Kasumi-1 (cell line): Measurements from ENCODE around the gene PARD3B.

Experiments used
- DNase-seq, 2 experiments: peaks; one replicate each; lab custom pipeline; 2025; lab: John Stamatoyannopoulos, UW

Gene PARD3B

DNA sequence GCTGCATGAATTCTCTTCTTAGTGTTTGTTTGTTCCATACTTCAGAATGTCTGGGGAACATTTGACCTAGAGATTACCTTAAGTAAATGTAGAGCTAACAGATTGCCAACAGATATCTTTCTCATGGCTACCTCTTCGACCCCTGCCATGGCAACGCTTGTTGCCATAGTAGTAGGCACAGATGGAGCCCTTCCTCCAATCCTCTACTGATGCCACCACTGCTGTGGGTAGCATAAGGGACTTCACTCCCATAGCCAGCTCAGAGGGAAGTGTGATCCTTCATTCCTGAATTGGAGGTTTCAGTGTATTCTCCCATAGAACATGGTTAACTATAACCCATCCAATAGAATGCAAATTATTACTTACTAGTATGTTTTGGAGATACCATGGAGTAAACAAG, 593.5 kb downstream of the PARD3B start:
- DNase-seq: no peak

DNA sequence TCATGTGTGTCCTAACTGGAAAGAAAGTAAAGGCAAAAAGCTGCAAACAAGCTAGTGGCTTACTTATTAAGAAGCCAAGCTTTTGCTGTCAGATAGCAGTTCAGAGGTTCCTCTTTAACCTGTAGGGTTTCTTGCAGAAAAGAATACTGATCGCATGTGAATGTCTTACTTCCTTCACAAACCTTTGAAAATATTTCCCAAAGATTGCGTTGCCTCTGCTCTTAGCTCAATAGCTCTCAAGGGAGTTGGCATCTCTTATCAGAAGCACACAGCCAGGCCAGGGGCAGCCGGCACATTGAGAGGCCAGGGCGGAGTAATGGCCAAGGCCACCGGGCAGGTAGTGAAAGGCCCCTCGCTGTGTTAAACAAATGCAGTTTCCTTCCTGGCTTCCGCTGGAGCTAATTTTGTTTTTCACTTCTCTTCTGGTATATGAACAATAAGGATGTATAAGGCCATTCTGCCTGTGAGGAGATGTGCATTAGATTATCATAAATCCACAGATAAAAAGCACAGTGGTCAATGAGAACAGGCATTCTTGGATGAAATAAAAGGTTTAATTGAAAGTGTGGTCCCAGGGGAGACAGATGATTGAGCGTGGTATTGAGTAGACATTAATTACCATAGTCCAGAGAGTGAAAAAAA, 594.7 kb downstream of the PARD3B start:
- DNase-seq: no peak

GRCh38 chr2:205141381-205141780, 596.1 kb downstream of the PARD3B start:
- DNase-seq: no peak

DNA sequence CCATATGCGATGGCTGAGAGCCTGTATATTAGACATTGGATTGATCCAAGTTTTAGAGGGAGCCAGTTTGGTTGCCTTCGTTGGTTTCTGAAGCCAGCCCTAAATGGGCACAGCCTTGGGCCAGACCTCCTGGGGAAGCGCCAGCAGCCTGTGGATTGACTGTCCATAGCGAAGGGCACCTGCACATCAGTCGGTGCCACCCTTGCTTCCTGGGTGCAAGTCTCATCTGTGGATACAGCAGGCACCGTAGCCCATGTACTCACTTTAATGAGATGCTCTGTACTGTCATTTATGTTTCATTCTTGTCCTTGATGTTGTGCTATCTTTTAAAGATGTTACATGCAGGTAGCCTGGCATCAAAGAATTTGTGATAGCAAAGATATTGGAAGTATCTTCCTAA, 600.6 kb downstream of the PARD3B start:
- DNase-seq: no peak

- DNase-seq: no peak
Measured at GRCh38 chr2:205148755-205149154, 603.5 kb downstream of the PARD3B start.

DNA sequence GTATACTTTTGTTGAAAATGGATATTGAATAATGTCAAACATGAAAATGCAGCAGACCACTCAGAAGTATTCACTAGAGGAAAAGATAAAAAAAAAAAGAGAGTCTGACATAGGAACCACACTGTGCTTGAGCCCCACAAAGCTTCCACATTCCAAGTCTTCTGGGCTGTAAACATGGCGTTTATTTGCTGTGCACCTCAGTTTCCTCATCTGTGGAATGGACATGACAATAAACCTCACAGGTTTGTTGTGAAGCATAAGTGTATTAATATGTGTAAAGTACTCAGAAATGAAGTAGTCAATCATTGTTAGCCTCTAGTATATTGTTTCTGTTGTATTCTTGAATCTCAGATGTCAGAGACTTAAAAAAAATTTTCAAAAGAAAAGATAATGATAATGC, 611.2 kb downstream of the PARD3B start:
- DNase-seq: no peak

DNA sequence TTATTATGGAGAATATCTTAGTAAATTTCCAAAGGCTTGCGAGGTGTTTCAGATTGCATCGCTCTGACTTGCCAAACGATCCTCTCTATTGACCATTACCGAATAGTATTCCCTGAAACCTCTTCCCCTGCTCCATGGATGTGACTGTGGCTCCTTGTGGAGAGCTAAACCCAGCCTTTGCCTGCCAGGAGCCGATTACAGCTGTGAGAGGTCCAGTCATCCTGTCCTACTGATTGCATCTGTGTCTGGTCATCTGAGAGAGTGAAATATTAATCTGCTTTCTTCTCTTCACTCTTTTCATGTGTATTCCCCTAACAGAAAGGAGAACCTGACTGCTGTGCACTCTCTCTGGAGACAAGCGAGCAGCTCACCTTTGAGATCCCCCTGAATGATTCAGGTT, 613.1 kb downstream of the PARD3B start:
- DNase-seq: no peak

GRCh38 chr2:205161156-205161839, 616.0 kb downstream of the PARD3B start:
- DNase-seq: no peak

GRCh38 chr2:205166745-205167144, 621.5 kb downstream of the PARD3B start:
- no peak for DNase-seq

- DNase-seq: no peak
Measured at GRCh38 chr2:205169012-205169411, 623.7 kb downstream of the PARD3B start.

DNA sequence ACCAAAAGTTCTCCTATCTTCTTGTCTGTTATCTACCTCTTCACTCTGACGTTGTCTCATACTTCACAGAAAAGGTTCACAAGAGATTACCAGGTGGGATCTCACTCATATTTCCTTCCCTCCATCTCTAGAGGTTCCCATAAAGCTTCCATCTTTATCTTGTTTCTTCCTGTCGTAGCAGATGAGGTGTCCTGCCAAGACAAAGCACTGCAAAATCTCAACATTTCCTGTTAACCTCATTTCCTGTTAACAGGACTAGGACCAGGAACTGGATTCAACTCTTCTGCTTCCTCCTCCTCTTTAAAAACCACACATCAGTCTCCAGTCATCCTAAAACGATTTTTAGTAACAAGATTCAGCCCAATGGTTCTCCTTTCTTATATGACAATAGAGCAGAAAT, 624.2 kb downstream of the PARD3B start:
- no peak for DNase-seq

DNA sequence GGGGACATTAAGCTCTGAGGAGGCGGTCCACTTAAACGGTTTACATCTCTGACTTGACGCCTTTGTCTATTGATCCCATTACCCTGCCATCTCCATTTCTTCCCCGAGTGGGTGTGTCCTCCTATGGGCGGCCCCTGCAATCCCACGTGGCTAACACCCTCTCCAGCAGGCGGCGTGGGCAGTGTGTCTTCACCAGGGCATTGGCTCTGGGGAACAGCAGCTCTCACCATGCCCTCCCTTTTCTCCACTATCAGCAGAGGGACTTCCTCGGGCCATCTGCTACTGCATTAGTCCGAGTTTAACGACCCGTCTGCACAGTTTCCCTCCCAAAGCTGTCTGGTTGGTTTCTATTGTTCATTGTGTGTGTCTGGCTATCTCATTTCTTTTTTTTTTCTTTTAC, 625.1 kb downstream of the PARD3B start:
- no peak for DNase-seq

DNA sequence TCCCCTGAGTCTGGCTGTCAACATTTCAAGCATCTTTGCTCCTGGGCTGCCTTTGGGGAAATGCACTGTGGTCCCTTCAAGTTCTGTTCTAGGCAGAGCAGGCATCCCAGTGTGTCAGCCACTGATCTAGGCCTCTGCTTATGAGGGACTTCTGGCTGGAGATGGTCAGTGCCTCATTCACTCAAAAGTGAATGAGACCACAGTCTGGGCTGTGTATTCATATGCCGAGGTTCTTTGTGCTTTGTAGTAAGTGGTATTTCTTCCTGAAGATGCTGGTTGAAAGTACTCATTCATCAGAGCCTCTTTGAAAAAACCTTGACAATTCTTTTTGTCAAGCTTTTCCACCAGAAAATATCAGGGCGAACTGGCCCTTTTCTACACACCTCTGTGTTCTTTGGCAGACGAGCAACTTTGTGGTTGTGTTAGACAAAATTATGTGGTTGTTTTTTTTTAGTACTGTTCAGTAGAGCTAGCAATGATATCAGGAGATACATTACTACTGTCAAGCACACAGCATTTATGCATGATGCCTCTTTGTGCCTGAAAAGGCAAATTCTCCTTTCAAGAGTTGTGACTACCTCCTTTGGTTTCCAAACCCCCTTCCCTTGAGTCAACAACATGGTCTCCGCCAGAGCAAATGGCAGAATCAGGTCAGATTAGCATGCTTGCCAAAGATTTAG, 626.1 kb downstream of the PARD3B start:
- no peak for DNase-seq

GRCh38 chr2:205175831-205176230, 630.6 kb downstream of the PARD3B start:
- no peak for DNase-seq

DNA sequence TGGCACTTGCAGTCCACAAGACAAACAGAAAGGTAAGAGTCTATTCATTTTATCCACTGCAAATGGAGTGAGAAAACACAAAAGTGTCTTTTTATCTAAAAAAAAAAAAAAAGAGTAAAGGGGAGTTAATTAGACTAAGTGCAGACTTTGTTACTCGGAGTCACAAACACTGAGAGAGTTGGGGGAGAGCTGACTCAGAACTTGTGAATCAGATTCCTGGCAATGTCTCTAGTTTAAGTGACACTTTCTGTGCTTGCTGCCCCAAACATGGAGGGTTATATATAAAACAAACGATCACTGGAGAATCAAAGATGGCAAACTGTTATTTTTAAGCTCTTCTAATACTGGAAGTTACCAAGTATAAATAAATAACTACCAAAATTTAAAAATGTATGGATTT, 631.3 kb downstream of the PARD3B start:
- DNase-seq: no peak

DNA sequence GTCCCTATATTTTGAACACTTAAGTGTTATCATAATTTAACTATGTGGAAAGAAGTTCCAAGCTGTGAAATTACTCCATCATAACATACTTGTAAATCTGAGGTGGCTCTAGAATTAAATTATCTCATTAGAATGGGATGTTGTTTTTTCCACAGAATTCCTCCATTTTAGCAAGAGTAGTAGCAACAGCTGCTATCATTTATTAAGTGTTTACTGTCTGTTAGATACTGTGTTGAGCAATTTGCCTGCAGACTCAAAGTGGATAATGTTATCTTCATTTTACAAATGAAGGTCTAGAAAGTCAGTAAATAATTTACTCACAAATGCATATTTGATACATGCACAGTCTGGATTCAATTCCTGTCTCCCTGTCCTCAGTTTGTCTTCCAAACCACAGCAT, 632.3 kb downstream of the PARD3B start:
- DNase-seq: no peak

GRCh38 chr2:205180730-205181129, 635.5 kb downstream of the PARD3B start:
- no peak for DNase-seq

DNA sequence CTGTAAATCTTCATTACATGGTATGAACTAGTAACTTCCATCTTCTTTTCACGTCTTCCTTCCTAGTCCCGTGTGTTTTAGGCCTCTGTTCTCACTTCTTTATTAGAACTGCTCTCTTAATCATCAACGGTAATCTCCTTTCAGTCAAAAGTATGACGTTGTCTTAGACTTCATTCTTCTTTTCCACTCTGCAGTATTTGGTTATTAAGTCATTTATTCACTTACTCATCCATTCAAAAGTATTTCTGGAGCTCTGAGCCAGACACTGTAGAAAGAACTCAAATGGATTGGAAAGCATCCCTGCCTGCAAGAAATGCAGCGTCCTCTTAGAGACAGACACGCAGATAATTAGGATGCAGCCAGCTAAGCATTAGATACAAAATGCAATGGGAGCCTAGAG, 642.5 kb downstream of the PARD3B start:
- DNase-seq: no peak

- no peak for DNase-seq
Measured at GRCh38 chr2:205188239-205189138, 643.2 kb downstream of the PARD3B start.

DNA sequence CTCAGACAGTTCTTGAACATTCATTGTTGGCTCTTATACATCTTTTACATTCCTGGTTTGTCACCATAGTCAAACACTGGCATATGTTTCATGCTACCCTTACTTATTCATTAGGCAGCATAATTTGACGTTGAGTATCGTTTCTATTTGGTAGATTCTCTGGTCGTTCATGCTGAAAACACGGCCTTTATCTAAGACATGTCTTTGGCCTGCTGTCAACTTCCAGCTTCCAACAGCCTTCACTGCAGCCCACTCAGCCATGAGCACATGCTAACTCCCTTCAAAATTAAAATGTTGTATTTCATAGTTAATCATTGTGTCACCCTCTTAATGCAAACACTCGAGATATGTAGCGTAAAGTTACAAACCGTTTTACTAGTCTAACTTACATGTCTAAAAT, 644.0 kb downstream of the PARD3B start:
- no peak for DNase-seq

GRCh38 chr2:205190528-205190927, 645.3 kb downstream of the PARD3B start:
- no peak for DNase-seq

GRCh38 chr2:205193125-205193835, 648.0 kb downstream of the PARD3B start:
- DNase-seq: no peak
